Psoas muscle (tissue), 8 donors: Measurements from ENCODE around the gene RIPOR3. TPM values are rescaled to one million over a fixed set of nuclear protein-coding genes. Genes with fewer than 3 reads are reported as not detected.

Source experiments
- ATAC-seq, 4 donors: fragments of 200-7000 bp; cut with Tn5 transposase; one replicate each; pipeline ENCODE4 v1.9.1; 2020; ENCODE audit warnings: moderate library complexity in 3 of 4, mild to moderate bottlenecking in 2 of 4
- DNase-seq, 2 donors: peaks; one replicate each; pipeline ENCODE4 v3.0.0-alpha.2; 2020
- H3K27ac ChIP-seq: fragments of 200-600 bp; one replicate; pipeline ENCODE4 v1.8.0; 2022
- H3K27me3 ChIP-seq, 3 donors: fragments of 200-600 bp in 1 of 3; one replicate each; pipeline versions ENCODE4 v1.6.1 to v1.8.0; 2013 to 2022; ENCODE audit warnings: low read length in 2 of 3, mild to moderate bottlenecking in 2 of 3, moderate library complexity in 1 of 3; ENCODE audit not compliant: insufficient read depth in 3 of 3
- H3K36me3 ChIP-seq, 2 donors: fragments of 200-600 bp in 1 of 2; one replicate each; pipeline versions ENCODE4 v1.6.1 to v1.8.0; 2013 to 2022; ENCODE audit warnings: low read depth in 1 of 2, mild to moderate bottlenecking in 1 of 2, moderate library complexity in 1 of 2; ENCODE audit not compliant: insufficient read depth in 1 of 2
- H3K4me1 ChIP-seq: fragments of 200-600 bp; one replicate; pipeline ENCODE4 v1.8.0; 2022
- H3K4me3 ChIP-seq: fragments of 200-600 bp; one replicate; pipeline ENCODE4 v1.8.0; 2022; ENCODE audit warnings: mild to moderate bottlenecking
- H3K9me3 ChIP-seq: fragments of 200-600 bp; one replicate; pipeline ENCODE4 v1.8.0; 2022
- whole genome bisulfite sequencing, 3 donors: extraction: QIAGEN DNeasy Blood & Tissue Kit; methylation state at CpG; one replicate each; pipeline versions ENCODE4 v1.1.6 to v1.1.7; 2013; 5-methylcytosine and 5-hydroxymethylcytosine counted together
- intact Hi-C, 2 donors: fragments of 100-400 bp; cut with DNase I; formaldehyde crosslinking; loops; one replicate each; pipeline versions ENCODE4 v1.11.0 to v1.14.2; 2022
- polyA plus RNA-seq, 3 donors: library from polyadenylated mRNA; stranded (reverse); fragments of 200-250 nt; gene quantifications; one replicate each; pipeline ENCODE4 v1.2.3, GENCODE V29; 2013
- total RNA-seq, 4 donors: library from RNA; stranded (reverse); fragmentation: NEBNext Ultra II Directional in 2 of 4; extraction: Animal tissue kit (Norgen Biotek cat#: 25700) in 2 of 4; gene quantifications; one replicate each; pipeline versions ENCODE4 v1.2.1 to v1.2.4, GENCODE V29; 2021 to 2023
- TF ChIP-seq, protein P1 (sequence below): fragments of 200-600 bp; IDR thresholded peaks from one replicate; pipeline ENCODE4 v1.8.0; 2022; ENCODE audit warnings: antibody characterized with exemption
- donor health status: healthy with polysubstance abuse.
- donor health status: DM: no; HTN: no; CAD: no; lungs with moderate emphysema.
- donor health status: Bipolar disorder and iron deficiency.
- donor health status: healthy.
- donor health status: DM: yes; HTN: yes; CAD: no.
- donor health status: DM: no; HTN: no; CAD: no.
- donor health status: DM: no; HTN: no; CAD: no.
- donor health status: DM: yes; HTN: yes; CAD: no.

Gene RIPOR3
- total and polyA plus RNA-seq, 7 donors = 3.1 to 5.7 (median 5.2) TPM

DNA sequence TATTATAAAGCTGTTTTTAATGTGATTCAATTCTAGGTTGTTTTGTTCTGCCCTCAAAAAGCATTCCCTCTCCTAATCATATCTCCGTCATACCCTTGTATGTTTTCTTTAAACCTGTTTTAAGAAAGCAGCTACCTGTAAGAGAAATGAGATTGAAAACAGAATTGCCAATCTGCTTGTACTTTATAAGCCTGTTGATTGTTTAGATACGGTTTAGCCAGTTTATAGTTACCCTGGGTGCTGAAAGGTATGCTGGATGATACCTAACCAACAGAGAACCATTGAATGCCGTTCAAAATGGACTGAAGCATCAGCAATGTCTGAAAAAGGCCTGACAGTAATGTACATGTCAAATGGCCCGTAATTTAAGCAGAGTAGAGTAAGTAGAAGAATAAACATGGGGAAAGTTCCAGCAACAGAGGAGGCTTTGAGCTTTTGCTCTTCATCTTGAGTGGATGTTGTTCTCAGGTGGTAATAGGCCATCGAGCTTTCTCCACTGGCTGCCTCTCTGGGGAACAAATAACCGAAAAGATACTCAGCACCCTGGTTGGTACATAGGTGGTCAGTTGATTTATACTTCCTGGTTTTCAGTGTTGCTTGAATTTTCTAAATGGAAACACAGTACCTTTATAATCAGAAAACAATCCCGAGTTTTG, 153.7 kb downstream of the RIPOR3 start:
- H3K4me1 ChIP-seq = peaks cover 68% of the 10 kb centered on the region
- H3K27me3 ChIP-seq = no peaks in the 10 kb centered on the region
- whole genome bisulfite sequencing, 3 donors = 76 to 87% (median 78%) methylated on average over 7 of the region's 7 CpGs
- no peak for DNase-seq
- no peak overlapping the region for H3K4me3 ChIP-seq
- intact Hi-C loops = no loop called here
- no peak for ATAC-seq
- no peaks in the 10 kb centered on the region for H3K36me3 ChIP-seq
- no peak overlapping the region for H3K27ac ChIP-seq
- no peaks in the 10 kb centered on the region for H3K9me3 ChIP-seq
- TF ChIP-seq, protein P1, sequence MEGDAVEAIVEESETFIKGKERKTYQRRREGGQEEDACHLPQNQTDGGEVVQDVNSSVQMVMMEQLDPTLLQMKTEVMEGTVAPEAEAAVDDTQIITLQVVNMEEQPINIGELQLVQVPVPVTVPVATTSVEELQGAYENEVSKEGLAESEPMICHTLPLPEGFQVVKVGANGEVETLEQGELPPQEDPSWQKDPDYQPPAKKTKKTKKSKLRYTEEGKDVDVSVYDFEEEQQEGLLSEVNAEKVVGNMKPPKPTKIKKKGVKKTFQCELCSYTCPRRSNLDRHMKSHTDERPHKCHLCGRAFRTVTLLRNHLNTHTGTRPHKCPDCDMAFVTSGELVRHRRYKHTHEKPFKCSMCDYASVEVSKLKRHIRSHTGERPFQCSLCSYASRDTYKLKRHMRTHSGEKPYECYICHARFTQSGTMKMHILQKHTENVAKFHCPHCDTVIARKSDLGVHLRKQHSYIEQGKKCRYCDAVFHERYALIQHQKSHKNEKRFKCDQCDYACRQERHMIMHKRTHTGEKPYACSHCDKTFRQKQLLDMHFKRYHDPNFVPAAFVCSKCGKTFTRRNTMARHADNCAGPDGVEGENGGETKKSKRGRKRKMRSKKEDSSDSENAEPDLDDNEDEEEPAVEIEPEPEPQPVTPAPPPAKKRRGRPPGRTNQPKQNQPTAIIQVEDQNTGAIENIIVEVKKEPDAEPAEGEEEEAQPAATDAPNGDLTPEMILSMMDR = no peak

DNA sequence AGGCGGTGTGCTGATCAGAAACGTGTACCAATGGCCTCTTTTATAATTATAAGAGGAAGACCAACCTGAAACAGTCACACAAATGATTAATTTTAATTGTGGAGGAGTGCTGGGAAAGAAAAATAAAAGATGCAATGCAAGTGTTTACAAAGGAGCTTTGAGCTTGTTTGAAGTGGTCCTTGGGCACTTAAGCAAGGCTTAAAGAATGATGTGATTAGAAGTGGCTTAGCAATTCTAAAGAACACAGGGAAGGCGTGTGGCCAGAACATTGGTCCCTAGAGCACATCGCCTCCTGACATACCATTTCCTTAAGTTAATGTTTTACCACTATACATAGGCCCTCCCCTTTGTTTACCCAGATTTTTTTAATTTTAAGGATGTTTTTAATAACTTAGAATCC, 155.0 kb downstream of the RIPOR3 start:
- Histone ChIP-seq H3K4me1 (peaks cover 68% of the 10 kb centered on the region), H3K27ac (no peak overlapping the region), H3K9me3 (no peaks in the 10 kb centered on the region), H3K36me3 (no peaks in the 10 kb centered on the region), H3K4me3 (no peak overlapping the region), H3K27me3 (no peaks in the 10 kb centered on the region)
- TF ChIP-seq, protein P1 = no peak
- no peak for DNase-seq
- no peak for ATAC-seq
- 84 to 85% (median 84%) methylated on average over 4 of the region's 4 CpGs for WGBS, 3 donors
- intact Hi-C loops = no loop called here

Other genes starting within 250 kb of the RIPOR3 start
- gene PTPN1, start 181.2 kb downstream of the RIPOR3 start, total RNA-seq = 100 to 1,000 TPM in 1 of 4 donors, 10 to 100 TPM in 3; 29.7 to 112 (median 56.3) TPM
- gene PTPN1, start 181.2 kb downstream of the RIPOR3 start, polyA plus RNA-seq = 100 to 1,000 TPM in 1 of 3 donors, 10 to 100 TPM in 2; 28.7 to 107 (median 46.1) TPM
- 1 to 10 TPM in 3 of 4 donors, under 1 TPM in 1; 0.64 to 5.0 (median 1.8) TPM for gene PARD6B, start 40.0 kb upstream of the RIPOR3 start, total RNA-seq
- under 1 TPM; 0.27 to 0.97 (median 0.44) TPM for gene PARD6B, start 40.0 kb upstream of the RIPOR3 start, polyA plus RNA-seq
- 1 to 10 TPM in 2 of 4 donors, under 1 TPM in 2; 0.24 to 1.9 (median 1.1) TPM for gene BCAS4, start 103.5 kb upstream of the RIPOR3 start, total RNA-seq
- under 1 TPM; 0.28 to 0.38 (median 0.31) TPM for gene BCAS4, start 103.5 kb upstream of the RIPOR3 start, polyA plus RNA-seq
- 10 to 100 TPM; 34.2 to 40.1 (median 37.9) TPM for gene ADNP, start 239.9 kb upstream of the RIPOR3 start, total RNA-seq
- gene ADNP, start 239.9 kb upstream of the RIPOR3 start, polyA plus RNA-seq = 10 to 100 TPM; 13.3 to 30.1 (median 13.4) TPM